ENCODE results near the gene PAK2. TPM values are rescaled to one million over a fixed set of nuclear protein-coding genes. Genes with fewer than 3 reads are reported as not detected.

PAK2 gene
- total and polyA plus RNA-seq, 2 experiments from 2014 or later: 24.3 to 49.4 TPM

DNA sequence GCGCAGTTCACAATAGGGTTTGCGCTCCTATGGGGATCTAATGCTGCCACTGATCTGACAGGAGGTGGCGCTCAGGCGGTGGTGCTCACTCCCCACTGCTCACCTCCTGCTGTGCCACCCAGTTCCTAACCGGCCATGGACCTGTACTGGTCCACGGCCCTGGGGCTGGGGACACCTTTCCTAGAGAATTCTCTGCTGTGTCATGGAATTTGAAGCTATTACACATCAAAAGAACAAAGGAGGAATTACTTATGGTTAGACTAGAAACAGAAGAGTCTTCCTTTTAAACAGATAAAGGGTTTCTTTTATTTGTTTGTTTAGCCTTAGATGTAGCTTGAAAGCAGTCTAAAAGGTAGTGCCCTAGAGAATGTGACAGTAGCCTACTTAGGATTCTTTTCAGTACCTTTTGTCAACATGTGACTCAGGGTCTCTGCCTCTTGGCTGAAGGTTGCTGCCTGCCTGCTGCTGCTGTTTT lies 50.3 kb downstream of the PAK2 start:
- H3K4me1 Mint-ChIP-seq: peaks cover 16% of the 10 kb centered on the region
- Histone ChIP-seq H3K27me3 (ENCODE audit: insufficient read depth) (no peaks in the 10 kb centered on the region), H3K4me1 (ENCODE audit: insufficient read depth) (peaks cover 18% of the 10 kb centered on the region; the same call in 1 of the 2 replicates), H3K4me2 (no peak overlapping the region), H2AFZ (no peak overlapping the region), H4K20me1 (replicated peaks; ENCODE audit: insufficient read depth) (0 out of 2 replicates have a peak, but pooled peaks cover 7% of the 10 kb centered on the region), H3K27ac (ENCODE audit: low read depth) (no peak overlapping the region), H3K4me3 (no peak overlapping the region), H3K79me2 (replicated peaks; ENCODE audit: insufficient read depth) (peaks cover 91% of the 10 kb centered on the region), H3F3A (replicated peaks; ENCODE audit: low read depth) (peaks cover 12% of the 10 kb centered on the region), H3K9me2 (ENCODE audit: insufficient read depth) (no peaks in the 10 kb centered on the region), H3K36me3 (ENCODE audit: insufficient read depth) (peaks cover 9% of the 10 kb centered on the region; the same call in 1 of the 2 replicates)
- no peak overlapping the region for H3K27ac Mint-ChIP-seq
- peaks cover 2% of the 10 kb centered on the region for H3K27me3 Mint-ChIP-seq (ENCODE audit: insufficient read depth, low read depth, poor library complexity)
- DNase-seq (ENCODE audit: low spot score) (no peak), ATAC-seq (no peak)
- peaks cover 81% of the 10 kb centered on the region for H3K36me3 Mint-ChIP-seq (ENCODE audit: low read depth)
- H3K4me3 Mint-ChIP-seq: no peak overlapping the region
- H3K9me3 Mint-ChIP-seq: peaks cover 30% of the 10 kb centered on the region
- TF ChIP-seq, protein P1, sequence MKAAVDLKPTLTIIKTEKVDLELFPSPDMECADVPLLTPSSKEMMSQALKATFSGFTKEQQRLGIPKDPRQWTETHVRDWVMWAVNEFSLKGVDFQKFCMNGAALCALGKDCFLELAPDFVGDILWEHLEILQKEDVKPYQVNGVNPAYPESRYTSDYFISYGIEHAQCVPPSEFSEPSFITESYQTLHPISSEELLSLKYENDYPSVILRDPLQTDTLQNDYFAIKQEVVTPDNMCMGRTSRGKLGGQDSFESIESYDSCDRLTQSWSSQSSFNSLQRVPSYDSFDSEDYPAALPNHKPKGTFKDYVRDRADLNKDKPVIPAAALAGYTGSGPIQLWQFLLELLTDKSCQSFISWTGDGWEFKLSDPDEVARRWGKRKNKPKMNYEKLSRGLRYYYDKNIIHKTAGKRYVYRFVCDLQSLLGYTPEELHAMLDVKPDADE (IDR thresholded peaks at IDR 0.05): no peak
- no peak for TF ChIP-seq CREB1 (CRISPR knock-in tag; IDR thresholded peaks at IDR 0.05; ENCODE audit: low read depth)
- no peak for TF ChIP-seq EZH2 (IDR thresholded peaks at IDR 0.05; ENCODE audit: low read depth, unreplicated experiment)
- TF ChIP-seq POLR2AphosphoS5 (IDR thresholded peaks at IDR 0.05; ENCODE audit: low read depth): no peak
- TF ChIP-seq, protein P2, sequence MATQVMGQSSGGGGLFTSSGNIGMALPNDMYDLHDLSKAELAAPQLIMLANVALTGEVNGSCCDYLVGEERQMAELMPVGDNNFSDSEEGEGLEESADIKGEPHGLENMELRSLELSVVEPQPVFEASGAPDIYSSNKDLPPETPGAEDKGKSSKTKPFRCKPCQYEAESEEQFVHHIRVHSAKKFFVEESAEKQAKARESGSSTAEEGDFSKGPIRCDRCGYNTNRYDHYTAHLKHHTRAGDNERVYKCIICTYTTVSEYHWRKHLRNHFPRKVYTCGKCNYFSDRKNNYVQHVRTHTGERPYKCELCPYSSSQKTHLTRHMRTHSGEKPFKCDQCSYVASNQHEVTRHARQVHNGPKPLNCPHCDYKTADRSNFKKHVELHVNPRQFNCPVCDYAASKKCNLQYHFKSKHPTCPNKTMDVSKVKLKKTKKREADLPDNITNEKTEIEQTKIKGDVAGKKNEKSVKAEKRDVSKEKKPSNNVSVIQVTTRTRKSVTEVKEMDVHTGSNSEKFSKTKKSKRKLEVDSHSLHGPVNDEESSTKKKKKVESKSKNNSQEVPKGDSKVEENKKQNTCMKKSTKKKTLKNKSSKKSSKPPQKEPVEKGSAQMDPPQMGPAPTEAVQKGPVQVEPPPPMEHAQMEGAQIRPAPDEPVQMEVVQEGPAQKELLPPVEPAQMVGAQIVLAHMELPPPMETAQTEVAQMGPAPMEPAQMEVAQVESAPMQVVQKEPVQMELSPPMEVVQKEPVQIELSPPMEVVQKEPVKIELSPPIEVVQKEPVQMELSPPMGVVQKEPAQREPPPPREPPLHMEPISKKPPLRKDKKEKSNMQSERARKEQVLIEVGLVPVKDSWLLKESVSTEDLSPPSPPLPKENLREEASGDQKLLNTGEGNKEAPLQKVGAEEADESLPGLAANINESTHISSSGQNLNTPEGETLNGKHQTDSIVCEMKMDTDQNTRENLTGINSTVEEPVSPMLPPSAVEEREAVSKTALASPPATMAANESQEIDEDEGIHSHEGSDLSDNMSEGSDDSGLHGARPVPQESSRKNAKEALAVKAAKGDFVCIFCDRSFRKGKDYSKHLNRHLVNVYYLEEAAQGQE (IDR thresholded peaks at IDR 0.05; ENCODE audit: unreplicated experiment): no peak

DNA sequence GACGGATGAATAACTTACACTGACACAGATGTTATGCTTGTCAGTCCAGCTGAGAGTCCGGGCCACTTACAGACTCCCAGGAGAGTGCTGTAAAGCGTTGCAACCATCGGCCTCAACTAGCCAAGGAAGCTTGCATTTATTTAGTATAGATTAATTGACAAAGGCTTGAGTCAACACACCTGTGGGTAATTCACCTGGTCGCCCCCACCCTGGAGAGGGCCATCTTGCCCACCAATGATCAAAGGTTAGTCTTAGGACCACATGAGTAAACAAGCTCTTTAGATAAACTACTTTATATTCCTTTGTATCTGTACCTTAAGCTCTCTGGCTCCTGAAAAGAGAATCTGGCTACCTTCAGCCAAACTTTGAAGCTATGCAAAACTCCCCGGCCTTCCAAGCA lies 51.0 kb downstream of the PAK2 start:
- Histone ChIP-seq H3F3A (replicated peaks; ENCODE audit: low read depth) (peaks cover 10% of the 10 kb centered on the region), H3K27me3 (ENCODE audit: insufficient read depth) (no peaks in the 10 kb centered on the region), H3K9me2 (ENCODE audit: insufficient read depth) (no peaks in the 10 kb centered on the region), H2AFZ (no peak overlapping the region), H3K79me2 (replicated peaks; ENCODE audit: insufficient read depth) (peaks cover 89% of the 10 kb centered on the region), H3K4me3 (no peak overlapping the region), H3K4me2 (no peak overlapping the region), H4K20me1 (replicated peaks; ENCODE audit: insufficient read depth) (0 out of 2 replicates have a peak, but pooled peaks cover 7% of the 10 kb centered on the region), H3K27ac (ENCODE audit: low read depth) (no peak overlapping the region), H3K36me3 (ENCODE audit: insufficient read depth) (peaks cover 9% of the 10 kb centered on the region; the same call in 1 of the 2 replicates), H3K4me1 (ENCODE audit: insufficient read depth) (peaks cover 18% of the 10 kb centered on the region; the same call in 1 of the 2 replicates)
- peaks cover 16% of the 10 kb centered on the region for H3K4me1 Mint-ChIP-seq
- H3K36me3 Mint-ChIP-seq (ENCODE audit: low read depth): peaks cover 77% of the 10 kb centered on the region
- H3K27ac Mint-ChIP-seq: no peak overlapping the region
- peaks cover 2% of the 10 kb centered on the region for H3K27me3 Mint-ChIP-seq (ENCODE audit: insufficient read depth, low read depth, poor library complexity)
- ATAC-seq: no peak
- H3K4me3 Mint-ChIP-seq: no peak overlapping the region
- peaks cover 23% of the 10 kb centered on the region for H3K9me3 Mint-ChIP-seq
- no peak for DNase-seq (ENCODE audit: low spot score)
- TF ChIP-seq NANOG (IDR thresholded peaks at IDR 0.05; ENCODE audit: borderline replicate concordance) (no peak), CREB1 (CRISPR knock-in tag; IDR thresholded peaks at IDR 0.05; ENCODE audit: low read depth) (no peak), POLR2AphosphoS5 (IDR thresholded peaks at IDR 0.05; ENCODE audit: low read depth) (no peak), ZNF114 (CRISPR knock-in tag; IDR thresholded peaks at IDR 0.05) (no peak), ZNF331 (CRISPR knock-in tag; IDR thresholded peaks at IDR 0.05; ENCODE audit: low read depth) (no peak), JUNB (IDR thresholded peaks at IDR 0.05; ENCODE audit: unreplicated experiment) (no peak), EZH2phosphoT487 (IDR thresholded peaks at IDR 0.05; ENCODE audit: unreplicated experiment) (no peak), STAT1 (IDR thresholded peaks at IDR 0.05; ENCODE audit: unreplicated experiment) (no peak)
- TF ChIP-seq, protein P3, sequence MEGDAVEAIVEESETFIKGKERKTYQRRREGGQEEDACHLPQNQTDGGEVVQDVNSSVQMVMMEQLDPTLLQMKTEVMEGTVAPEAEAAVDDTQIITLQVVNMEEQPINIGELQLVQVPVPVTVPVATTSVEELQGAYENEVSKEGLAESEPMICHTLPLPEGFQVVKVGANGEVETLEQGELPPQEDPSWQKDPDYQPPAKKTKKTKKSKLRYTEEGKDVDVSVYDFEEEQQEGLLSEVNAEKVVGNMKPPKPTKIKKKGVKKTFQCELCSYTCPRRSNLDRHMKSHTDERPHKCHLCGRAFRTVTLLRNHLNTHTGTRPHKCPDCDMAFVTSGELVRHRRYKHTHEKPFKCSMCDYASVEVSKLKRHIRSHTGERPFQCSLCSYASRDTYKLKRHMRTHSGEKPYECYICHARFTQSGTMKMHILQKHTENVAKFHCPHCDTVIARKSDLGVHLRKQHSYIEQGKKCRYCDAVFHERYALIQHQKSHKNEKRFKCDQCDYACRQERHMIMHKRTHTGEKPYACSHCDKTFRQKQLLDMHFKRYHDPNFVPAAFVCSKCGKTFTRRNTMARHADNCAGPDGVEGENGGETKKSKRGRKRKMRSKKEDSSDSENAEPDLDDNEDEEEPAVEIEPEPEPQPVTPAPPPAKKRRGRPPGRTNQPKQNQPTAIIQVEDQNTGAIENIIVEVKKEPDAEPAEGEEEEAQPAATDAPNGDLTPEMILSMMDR (conservative IDR thresholded peaks at IDR 0.05; ENCODE audit: low read depth in 2 of 2): no peak
- TF ChIP-seq, protein P2 (IDR thresholded peaks at IDR 0.05; ENCODE audit: unreplicated experiment): no peak
- TF ChIP-seq, protein P1 (IDR thresholded peaks at IDR 0.05): no peak

Measured in GM23338 (cell line).